Activated CD8-positive, alpha-beta T cell treated with anti-CD3 and anti-CD28 coated beads, Interleukin-2, amount 10 ng/mL, durations not matched to agents 7 days and 5 days (primary cell): ENCODE data around the gene SEMA4D. TPM values are rescaled to one million over a fixed set of nuclear protein-coding genes. Genes with fewer than 3 reads are reported as not detected.
A peak's percentile ranks its signal among the peaks of the same experiment; 100 is the strongest.

Source experiments
- ATAC-seq: fragments of 150-1000 bp; cut with Tn5 transposase; one replicate; pipeline ENCODE4 v1.10.0; 2021; ENCODE audit warnings: moderate library complexity
- CTCF ChIA-PET: fragments of 350-600 bp; sonication (Branson Sonifier 250); formaldehyde crosslinking; loops from one replicate; lab custom pipeline; 2021; ENCODE audit warnings: antibody characterized with exemption; lab: Charles Lee
- POLR2A ChIA-PET: fragments of 350-600 bp; sonication (Branson Sonifier 250); formaldehyde crosslinking; loops from one replicate; lab custom pipeline; 2021; ENCODE audit warnings: antibody characterized with exemption; lab: Charles Lee
- DNase-seq: peaks from one replicate; pipeline ENCODE4 v3.0.0-alpha.2; 2020
- H3K27ac Mint-ChIP-seq: one replicate; pipeline ENCODE4 v1.8.0; 2021; ENCODE audit warnings: mild to moderate bottlenecking, mixed read lengths
- H3K27me3 Mint-ChIP-seq: one replicate; pipeline ENCODE4 v1.8.0; 2021; ENCODE audit warnings: low read depth, mixed read lengths
- H3K36me3 Mint-ChIP-seq: one replicate; pipeline ENCODE4 v1.8.0; 2021; ENCODE audit warnings: low read depth, mixed read lengths
- H3K4me1 Mint-ChIP-seq: one replicate; pipeline ENCODE4 v1.8.0; 2021; ENCODE audit warnings: low read depth, mixed read lengths
- H3K4me3 Mint-ChIP-seq: one replicate; pipeline ENCODE4 v1.8.0; 2021; ENCODE audit warnings: mild to moderate bottlenecking, mixed read lengths
- H3K9me3 Mint-ChIP-seq: one replicate; pipeline ENCODE4 v1.8.0; 2022; ENCODE audit warnings: mixed read lengths; ENCODE audit not compliant: insufficient read depth
- total RNA-seq, 2 experiments: library from RNA; stranded (reverse); gene quantifications; one replicate each; pipeline ENCODE4 v1.2.3, GENCODE V29; 2021

Gene SEMA4D
- total RNA-seq, 2 experiments from 2014 or later: 314 to 321 TPM

DNA sequence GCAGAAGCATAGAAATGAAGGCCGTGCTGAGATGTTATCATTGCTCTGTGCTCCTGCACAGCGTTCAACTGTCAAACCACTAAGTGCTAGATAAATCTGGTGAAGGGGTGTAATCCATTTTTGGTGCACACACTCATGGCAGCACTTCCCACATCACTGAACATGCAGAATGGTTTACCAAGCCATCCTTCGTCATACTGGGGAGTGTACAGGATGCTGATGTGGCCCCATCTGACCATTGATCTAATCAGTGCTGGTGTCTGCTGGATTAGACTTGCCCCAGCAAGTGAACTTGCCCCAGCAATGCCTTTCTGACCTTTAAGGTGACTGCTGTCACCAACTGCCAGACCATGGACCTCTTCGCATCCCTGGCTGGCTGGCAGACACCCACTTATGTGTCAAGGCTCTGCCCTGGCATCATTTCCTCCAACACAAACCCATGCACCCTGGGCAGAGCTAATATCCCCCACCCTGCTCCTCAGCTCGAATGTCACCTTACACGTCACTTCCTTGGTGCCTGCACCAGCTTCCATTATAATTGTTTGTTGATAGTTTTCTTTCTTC lies 4.2 kb upstream of the SEMA4D start:
- Mint-ChIP-seq H3K4me1 (peaks cover 85% of the 10 kb centered on the region), H3K27me3 (no peaks in the 10 kb centered on the region), H3K27ac (peak overlapping the region; percentile 94), H3K4me3 (peak overlapping the region; percentile 55), H3K36me3 (peaks cover 3% of the 10 kb centered on the region), H3K9me3 (no peaks in the 10 kb centered on the region)
- POLR2A ChIA-PET: interaction anchor here (0.6 to 3.0 kb wide), 11 partner anchors 9 to 47 kb away, joined by 3 to 25 read pairs (median 6); no protein-coding TSS in a partner anchor
- DNase-seq: peak; percentile 79
- peak; percentile 64 for ATAC-seq
- CTCF ChIA-PET: interaction anchor here (0.8 to 4.6 kb wide), 15 partner anchors 8 to 78 kb away, joined by 3 to 36 read pairs (median 5); no protein-coding TSS in a partner anchor

DNA sequence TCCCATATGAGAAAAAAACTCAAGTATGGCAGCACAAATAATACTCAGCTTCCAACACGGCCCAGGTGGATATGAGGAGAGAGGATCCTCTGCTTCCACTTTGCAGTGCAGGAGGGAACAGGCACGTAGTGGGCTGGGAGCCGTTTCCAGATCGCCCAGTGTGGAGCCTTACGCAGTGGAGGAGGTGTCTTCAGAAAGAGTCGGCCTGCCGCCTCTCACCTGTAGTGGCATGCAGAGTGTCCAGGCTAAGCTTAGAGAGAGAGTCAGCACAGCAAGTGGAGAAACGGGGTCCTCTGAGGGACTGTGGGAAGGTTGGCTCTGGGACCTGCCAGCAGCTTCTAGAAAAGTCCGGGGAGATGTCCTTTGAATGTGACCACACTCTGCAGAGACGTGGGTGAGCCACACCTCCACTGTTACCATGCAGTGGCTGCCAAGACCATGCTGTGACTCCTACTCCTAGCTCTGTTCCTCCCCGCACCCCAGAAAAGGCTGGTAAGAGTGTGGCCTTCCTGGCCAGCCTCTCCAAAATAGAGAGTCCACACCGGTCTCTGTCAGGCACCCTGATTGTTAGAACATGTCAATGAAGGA lies 3.5 kb upstream of the SEMA4D start:
- no peak for DNase-seq
- peak; percentile 1 for ATAC-seq
- peak overlapping the region; percentile 55 for H3K4me3 Mint-ChIP-seq
- H3K9me3 Mint-ChIP-seq: no peaks in the 10 kb centered on the region
- peaks cover 10% of the 10 kb centered on the region for H3K36me3 Mint-ChIP-seq
- POLR2A ChIA-PET: interaction anchor here (0.6 to 3.0 kb wide), 11 partner anchors 17 to 47 kb away, joined by 3 to 25 read pairs (median 6); no protein-coding TSS in a partner anchor
- H3K4me1 Mint-ChIP-seq: peaks cover 78% of the 10 kb centered on the region
- H3K27ac Mint-ChIP-seq: peak overlapping the region; percentile 94
- H3K27me3 Mint-ChIP-seq: no peaks in the 10 kb centered on the region
- CTCF ChIA-PET: interaction anchor here (0.8 to 4.6 kb wide), 10 partner anchors 9 to 77 kb away, joined by 3 to 36 read pairs (median 6); no protein-coding TSS in a partner anchor

DNA sequence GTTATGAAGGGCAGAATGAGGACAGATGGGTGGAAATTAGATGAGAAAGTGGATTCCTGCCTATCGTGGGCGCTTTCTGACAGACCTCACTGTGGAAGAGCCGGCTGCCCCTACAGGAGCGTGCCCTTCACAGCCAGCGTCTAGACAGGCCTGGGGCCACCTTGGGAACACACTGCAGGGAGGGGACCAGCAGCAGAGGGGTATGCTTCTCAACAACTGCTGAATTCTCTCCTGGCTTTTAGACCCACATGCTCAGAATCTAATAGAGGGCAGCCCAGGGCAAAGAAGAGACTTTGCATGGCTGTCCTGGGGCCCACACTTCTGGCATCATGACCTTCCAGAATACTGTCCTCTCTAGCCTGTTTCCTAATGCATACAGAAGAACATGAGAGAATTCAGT lies 2.1 kb upstream of the SEMA4D start:
- POLR2A ChIA-PET: interaction anchor here (1.0 to 3.0 kb wide), 4 partner anchors 21 to 37 kb away, joined by 4 to 16 read pairs (median 8); no protein-coding TSS in a partner anchor
- ATAC-seq (no peak), DNase-seq (no peak)
- Mint-ChIP-seq H3K4me3 (peak overlapping the region; percentile 83), H3K9me3 (no peaks in the 10 kb centered on the region), H3K4me1 (peaks cover 73% of the 10 kb centered on the region), H3K36me3 (peaks cover 22% of the 10 kb centered on the region), H3K27ac (peak overlapping the region; percentile 94), H3K27me3 (no peaks in the 10 kb centered on the region)
- CTCF ChIA-PET: interaction anchor here (1.3 to 1.9 kb wide), 4 partner anchors 10 to 49 kb away, joined by 3 to 17 read pairs (median 6); no protein-coding TSS in a partner anchor

DNA sequence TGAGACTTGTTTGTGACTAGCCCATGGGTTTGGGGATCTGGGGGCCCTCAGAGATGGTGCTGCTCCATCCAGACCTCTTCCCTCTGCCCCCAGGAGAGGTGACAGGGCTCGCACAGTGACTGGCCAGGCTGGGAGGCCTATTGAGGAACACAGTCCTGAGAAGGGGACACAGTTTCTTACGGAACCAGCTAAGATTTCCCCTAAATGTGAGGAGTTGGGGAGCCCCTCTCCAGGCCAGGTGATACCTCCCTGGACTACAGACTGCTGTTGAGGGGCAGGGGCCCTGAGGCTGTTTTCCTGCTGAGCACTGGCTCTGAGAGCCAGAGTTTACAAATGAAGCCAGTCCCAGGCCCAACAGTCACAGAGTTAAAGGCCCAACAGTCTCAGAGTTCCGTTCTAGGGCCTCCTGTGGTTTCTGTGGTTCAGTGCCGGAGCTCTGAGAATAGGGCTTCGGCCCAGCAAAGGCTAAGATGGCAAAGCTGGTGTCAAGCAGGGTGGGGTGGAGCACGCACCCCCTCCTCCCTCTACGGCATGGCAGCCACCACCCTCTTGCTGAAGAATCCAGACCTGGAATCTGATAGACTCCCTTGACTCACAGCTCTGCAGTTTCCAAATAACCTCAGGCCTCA lies 1.1 kb upstream of the SEMA4D start:
- peak overlapping the region; percentile 94 for H3K27ac Mint-ChIP-seq
- peak overlapping the region; percentile 83 for H3K4me3 Mint-ChIP-seq
- H3K36me3 Mint-ChIP-seq: peaks cover 31% of the 10 kb centered on the region
- H3K4me1 Mint-ChIP-seq: peaks cover 75% of the 10 kb centered on the region
- no peaks in the 10 kb centered on the region for H3K27me3 Mint-ChIP-seq
- POLR2A ChIA-PET: interaction anchor here (0.6 to 2.4 kb wide), 8 partner anchors 9 to 81 kb away, joined by 3 to 16 read pairs (median 4); no protein-coding TSS in a partner anchor
- CTCF ChIA-PET: interaction anchor here (1.2 to 1.9 kb wide), 5 partner anchors 9 to 70 kb away, joined by 3 to 17 read pairs (median 5); no protein-coding TSS in a partner anchor
- H3K9me3 Mint-ChIP-seq: no peaks in the 10 kb centered on the region
- peak; percentile 83 for DNase-seq
- peak; percentile 35 for ATAC-seq

- POLR2A ChIA-PET: interaction anchor here (1.0 to 2.6 kb wide), 7 partner anchors 16 to 71 kb away, joined by 3 to 14 read pairs (median 7); no protein-coding TSS in a partner anchor
- Mint-ChIP-seq H3K27ac (peak overlapping the region; percentile 92), H3K36me3 (peaks cover 44% of the 10 kb centered on the region), H3K9me3 (no peaks in the 10 kb centered on the region), H3K4me3 (peak overlapping the region; percentile 92), H3K27me3 (no peaks in the 10 kb centered on the region), H3K4me1 (peaks cover 75% of the 10 kb centered on the region)
- ATAC-seq (peak; percentile 18), DNase-seq (peak; percentile 58)
- CTCF ChIA-PET: interaction anchor here (0.8 to 3.0 kb wide), 5 partner anchors 25 to 68 kb away, joined by 3 to 23 read pairs (median 4); no protein-coding TSS in a partner anchor
Observed at GRCh38 chr9:89497257-89497963, 503 bp downstream of the SEMA4D start.

DNA sequence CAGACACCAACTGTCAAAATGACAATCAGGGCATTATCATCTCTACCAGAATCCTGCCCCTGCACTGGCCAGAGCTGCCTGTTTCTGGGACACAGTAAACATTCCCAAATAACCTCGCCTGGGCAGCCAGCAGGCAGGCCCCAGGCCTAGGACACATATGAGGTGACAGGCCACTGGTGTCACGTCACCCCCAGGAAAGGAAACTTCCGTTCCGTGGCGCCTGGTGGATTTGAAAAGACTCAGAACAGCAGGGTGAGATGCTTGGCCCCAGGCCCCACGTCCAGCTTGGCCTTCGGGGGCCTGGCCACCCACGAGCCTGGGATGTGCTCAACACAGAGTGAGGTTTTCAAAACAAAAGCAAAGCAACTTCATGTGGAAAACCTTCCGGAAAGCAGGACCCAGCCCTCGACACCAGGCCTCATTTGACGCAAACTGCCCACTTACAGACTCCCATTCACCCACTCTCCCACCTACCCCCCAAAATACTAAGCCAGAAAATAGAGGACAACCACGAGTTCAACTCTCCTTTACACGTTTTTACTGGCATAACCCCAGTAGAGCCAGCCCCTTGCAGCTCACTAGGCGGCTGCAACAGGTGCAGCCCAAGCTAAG lies 1.2 kb downstream of the SEMA4D start:
- POLR2A ChIA-PET: interaction anchor here (1.0 to 2.6 kb wide), 7 partner anchors 15 to 70 kb away, joined by 3 to 14 read pairs (median 7); no protein-coding TSS in a partner anchor
- peaks cover 75% of the 10 kb centered on the region for H3K4me1 Mint-ChIP-seq
- H3K4me3 Mint-ChIP-seq: peak overlapping the region; percentile 92
- ATAC-seq: peak; percentile 25
- H3K27me3 Mint-ChIP-seq: no peaks in the 10 kb centered on the region
- peak overlapping the region; percentile 92 for H3K27ac Mint-ChIP-seq
- peaks cover 50% of the 10 kb centered on the region for H3K36me3 Mint-ChIP-seq
- CTCF ChIA-PET: interaction anchor here (0.8 to 3.0 kb wide), 5 partner anchors 25 to 67 kb away, joined by 3 to 23 read pairs (median 4); no protein-coding TSS in a partner anchor
- DNase-seq: peak; percentile 68
- no peaks in the 10 kb centered on the region for H3K9me3 Mint-ChIP-seq

DNA sequence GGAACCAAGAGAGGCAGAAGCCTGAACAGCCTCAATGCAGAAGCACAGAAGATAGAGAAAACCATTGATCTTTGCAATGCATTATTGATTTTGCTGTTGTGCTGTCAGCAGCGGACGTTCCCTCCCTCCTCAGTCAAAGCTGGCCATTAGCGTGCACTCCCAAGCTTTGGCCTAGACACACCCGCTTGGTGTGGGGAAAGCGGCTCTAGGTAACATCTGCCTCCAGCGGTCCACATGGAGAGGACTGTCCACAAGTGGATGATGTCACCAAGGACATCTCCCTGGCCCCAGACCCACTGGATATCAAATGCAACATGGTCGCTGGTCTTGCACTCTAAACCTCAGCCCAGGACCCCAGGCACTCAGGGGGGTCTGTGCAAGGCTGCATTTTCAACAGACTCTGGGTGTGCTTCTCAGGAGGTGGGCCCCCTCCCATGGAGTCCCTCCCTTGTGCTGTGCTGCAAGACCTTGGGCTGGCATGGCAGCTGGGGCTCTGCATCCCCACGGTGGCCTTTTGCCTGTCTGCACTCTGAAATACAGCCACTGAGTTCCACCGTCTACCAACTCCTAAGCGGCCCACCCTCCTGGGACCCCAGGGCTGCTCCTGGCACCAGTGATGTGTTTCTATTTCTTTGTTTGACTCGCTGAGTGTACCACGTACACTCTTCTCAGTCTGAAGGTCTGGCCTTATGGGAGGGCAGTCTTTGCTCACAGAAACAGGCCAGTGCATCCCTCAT lies 1.9 kb downstream of the SEMA4D start:
- peak overlapping the region; percentile 92 for H3K4me3 Mint-ChIP-seq
- CTCF ChIA-PET: interaction anchor here (1.0 to 3.0 kb wide), 3 partner anchors 26 to 53 kb away, joined by 3 to 23 read pairs (median 4); no protein-coding TSS in a partner anchor
- H3K9me3 Mint-ChIP-seq: no peaks in the 10 kb centered on the region
- H3K4me1 Mint-ChIP-seq: peaks cover 75% of the 10 kb centered on the region
- ATAC-seq (no peak), DNase-seq (no peak)
- H3K27ac Mint-ChIP-seq: peak overlapping the region; percentile 92
- peaks cover 54% of the 10 kb centered on the region for H3K36me3 Mint-ChIP-seq
- no peaks in the 10 kb centered on the region for H3K27me3 Mint-ChIP-seq
- POLR2A ChIA-PET: interaction anchor here (0.8 to 2.6 kb wide), 14 partner anchors 11 to 70 kb away, joined by 3 to 14 read pairs (median 3); no protein-coding TSS in a partner anchor

- DNase-seq (no peak), ATAC-seq (no peak)
- Mint-ChIP-seq H3K9me3 (no peaks in the 10 kb centered on the region), H3K36me3 (peaks cover 68% of the 10 kb centered on the region), H3K4me3 (peak overlapping the region; percentile 92), H3K27ac (peak overlapping the region; percentile 58), H3K4me1 (peaks cover 75% of the 10 kb centered on the region), H3K27me3 (no peaks in the 10 kb centered on the region)
- POLR2A ChIA-PET: interaction anchor here (1.0 kb wide), 1 partner anchor 13 kb away, joined by 4 read pairs; no protein-coding TSS in a partner anchor
- CTCF ChIA-PET: no interaction called here
Observed at GRCh38 chr9:89494199-89494598, 3.7 kb downstream of the SEMA4D start.

GRCh38 chr9:89493671-89494070 lies 4.2 kb downstream of the SEMA4D start:
- POLR2A ChIA-PET: interaction anchor here (1.0 kb wide), 1 partner anchor 12 kb away, joined by 4 read pairs; no protein-coding TSS in a partner anchor
- CTCF ChIA-PET: interaction anchor here (5.9 kb wide), 1 partner anchor 56 kb away, joined by 46 read pairs; no protein-coding TSS in a partner anchor
- H3K27me3 Mint-ChIP-seq: no peaks in the 10 kb centered on the region
- DNase-seq: no peak
- peak overlapping the region; percentile 92 for H3K4me3 Mint-ChIP-seq
- peaks cover 73% of the 10 kb centered on the region for H3K36me3 Mint-ChIP-seq
- no peak for ATAC-seq
- H3K9me3 Mint-ChIP-seq: no peaks in the 10 kb centered on the region
- peak overlapping the region; percentile 58 for H3K27ac Mint-ChIP-seq
- peaks cover 75% of the 10 kb centered on the region for H3K4me1 Mint-ChIP-seq

DNA sequence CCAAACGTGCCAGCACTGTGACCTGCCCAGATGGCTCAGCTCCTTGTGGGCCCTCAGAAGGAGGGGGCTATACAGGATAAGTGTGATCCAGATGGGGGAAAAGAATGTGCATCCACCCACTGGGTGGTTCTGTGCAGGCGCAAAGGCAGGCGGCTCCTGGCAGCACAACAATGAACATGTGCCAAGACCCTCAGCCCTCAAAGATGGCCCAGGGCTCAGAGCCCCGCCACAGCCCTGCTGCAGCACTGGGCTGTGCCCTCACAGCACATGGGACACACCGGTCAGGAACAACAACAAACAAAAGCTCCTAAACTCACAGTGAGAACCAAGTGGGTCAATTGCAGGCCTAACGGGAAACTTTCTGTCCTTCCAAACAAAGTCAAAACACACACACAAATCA lies 4.7 kb downstream of the SEMA4D start:
- H3K36me3 Mint-ChIP-seq: peaks cover 74% of the 10 kb centered on the region

More for the DNA sequence above, 4.7 kb downstream of the SEMA4D start:
- no peak for ATAC-seq
- H3K27ac Mint-ChIP-seq: peak overlapping the region; percentile 41
- no peaks in the 10 kb centered on the region for H3K9me3 Mint-ChIP-seq
- peak overlapping the region; percentile 92 for H3K4me3 Mint-ChIP-seq
- CTCF ChIA-PET: interaction anchor here (5.9 kb wide), 1 partner anchor 56 kb away, joined by 46 read pairs; no protein-coding TSS in a partner anchor
- POLR2A ChIA-PET: interaction anchor here (1.0 kb wide), 1 partner anchor 12 kb away, joined by 4 read pairs; no protein-coding TSS in a partner anchor
- peaks cover 73% of the 10 kb centered on the region for H3K4me1 Mint-ChIP-seq
- H3K27me3 Mint-ChIP-seq: no peaks in the 10 kb centered on the region
- DNase-seq: no peak
